ENCODE results near the gene BACH1.

Gene BACH1

GRCh38 chr21:29305068-29305467 is 6.3 kb downstream of the BACH1 start:
- TF ChIP-seq CTCF (IDR thresholded peaks at IDR 0.05; ENCODE audit: low read depth, low read length, missing control alignments), result no peak
- no peak overlapping the region for H3K4me3 ChIP-seq (replicated peaks; ENCODE audit: low read depth, low read length)
- DNase-seq (ENCODE audit: extremely low read depth, low read depth), result no peak

GRCh38 chr21:29305561-29305960 is 6.8 kb downstream of the BACH1 start:
- no peak overlapping the region for H3K4me3 ChIP-seq (replicated peaks; ENCODE audit: low read depth, low read length)
- TF ChIP-seq CTCF (IDR thresholded peaks at IDR 0.05; ENCODE audit: low read depth, low read length, missing control alignments), result no peak
- DNase-seq (ENCODE audit: extremely low read depth, low read depth), result no peak

- no peak overlapping the region for H3K4me3 ChIP-seq (replicated peaks; ENCODE audit: low read depth, low read length)
- no peak for TF ChIP-seq CTCF (IDR thresholded peaks at IDR 0.05; ENCODE audit: low read depth, low read length, missing control alignments)
- DNase-seq (ENCODE audit: extremely low read depth, low read depth), result no peak
Measured at GRCh38 chr21:29306920-29307319, 8.2 kb downstream of the BACH1 start.

- H3K4me3 ChIP-seq (replicated peaks; ENCODE audit: low read depth, low read length), result no peak overlapping the region
- no peak for TF ChIP-seq CTCF (IDR thresholded peaks at IDR 0.05; ENCODE audit: low read depth, low read length, missing control alignments)
- no peak for DNase-seq (ENCODE audit: extremely low read depth, low read depth)
Measured at GRCh38 chr21:29307718-29308455, 9.2 kb downstream of the BACH1 start.

- no peak for TF ChIP-seq CTCF (IDR thresholded peaks at IDR 0.05; ENCODE audit: low read depth, low read length, missing control alignments)
- no peak for DNase-seq (ENCODE audit: extremely low read depth, low read depth)
- no peak overlapping the region for H3K4me3 ChIP-seq (replicated peaks; ENCODE audit: low read depth, low read length)
Measured at GRCh38 chr21:29308456-29308783, 9.7 kb downstream of the BACH1 start.

GRCh38 chr21:29309703-29310102 is 11.0 kb downstream of the BACH1 start:
- TF ChIP-seq CTCF (IDR thresholded peaks at IDR 0.05; ENCODE audit: low read depth, low read length, missing control alignments), result no peak
- no peak for DNase-seq (ENCODE audit: extremely low read depth, low read depth)
- H3K4me3 ChIP-seq (replicated peaks; ENCODE audit: low read depth, low read length), result no peak overlapping the region

- DNase-seq (ENCODE audit: extremely low read depth, low read depth), result no peak
- no peak for TF ChIP-seq CTCF (IDR thresholded peaks at IDR 0.05; ENCODE audit: low read depth, low read length, missing control alignments)
- no peak overlapping the region for H3K4me3 ChIP-seq (replicated peaks; ENCODE audit: low read depth, low read length)
Measured at GRCh38 chr21:29311802-29312201, 13.1 kb downstream of the BACH1 start.
